ENCODE measurements around the gene NEIL3.

NEIL3 gene

DNA sequence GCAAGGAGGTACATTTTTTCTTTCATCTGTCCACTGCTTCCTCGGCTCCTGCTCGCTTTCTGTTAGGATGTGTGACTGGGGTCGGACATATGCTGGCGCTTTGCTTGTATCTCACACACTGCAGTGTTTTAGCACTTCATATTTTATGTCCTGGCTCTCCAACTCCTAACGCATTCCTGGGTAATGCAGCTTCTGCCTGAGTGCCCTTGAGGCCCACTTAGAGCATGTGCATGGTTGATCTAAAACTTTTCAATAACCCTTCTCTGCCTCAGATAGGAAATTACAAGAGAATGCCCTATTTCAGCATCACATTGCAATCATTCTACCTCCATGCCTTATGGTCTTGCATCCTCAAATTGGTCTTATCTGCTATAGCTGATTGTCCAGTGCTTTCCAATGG is 65.3 kb downstream of the NEIL3 start:
- no peak for DNase-seq

DNA sequence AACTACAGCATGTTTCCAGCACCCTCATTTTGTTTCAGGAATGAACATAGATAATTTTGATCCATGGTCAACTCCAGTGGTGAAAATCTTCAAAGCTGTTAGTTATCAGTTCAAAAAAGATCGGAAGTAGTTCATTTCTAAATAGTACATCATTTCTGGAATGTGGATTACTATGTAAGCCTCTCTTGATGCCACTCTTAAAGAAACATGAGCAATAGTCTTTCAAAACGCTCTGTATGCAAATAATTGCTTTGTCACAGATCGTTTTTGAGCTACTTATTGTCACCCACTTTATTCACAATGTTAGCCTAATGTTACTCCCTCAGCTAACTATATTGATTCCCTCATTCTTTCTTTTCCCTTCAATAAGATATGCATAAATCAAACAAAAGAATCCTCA is 65.7 kb downstream of the NEIL3 start:
- DNase-seq, result no peak

DNA sequence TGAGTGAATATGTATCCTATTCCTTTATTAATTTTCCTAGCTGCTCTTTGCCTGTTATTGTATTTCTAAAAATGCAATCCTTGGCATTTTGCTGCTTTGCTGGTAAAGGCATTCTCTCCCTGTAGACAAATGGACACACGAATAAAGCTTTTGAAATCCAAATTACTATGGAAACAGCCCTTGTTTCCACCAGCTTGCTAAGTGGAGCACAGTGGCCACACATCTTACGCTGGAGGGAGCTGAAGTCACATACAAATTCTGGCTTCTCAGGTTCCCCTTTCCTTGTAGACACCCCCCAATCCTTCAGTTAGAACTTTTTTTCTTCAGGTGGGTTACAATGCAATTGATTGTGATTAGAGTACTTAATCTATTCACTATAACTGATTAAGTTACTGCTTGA is 66.3 kb downstream of the NEIL3 start:
- no peak for DNase-seq

DNA sequence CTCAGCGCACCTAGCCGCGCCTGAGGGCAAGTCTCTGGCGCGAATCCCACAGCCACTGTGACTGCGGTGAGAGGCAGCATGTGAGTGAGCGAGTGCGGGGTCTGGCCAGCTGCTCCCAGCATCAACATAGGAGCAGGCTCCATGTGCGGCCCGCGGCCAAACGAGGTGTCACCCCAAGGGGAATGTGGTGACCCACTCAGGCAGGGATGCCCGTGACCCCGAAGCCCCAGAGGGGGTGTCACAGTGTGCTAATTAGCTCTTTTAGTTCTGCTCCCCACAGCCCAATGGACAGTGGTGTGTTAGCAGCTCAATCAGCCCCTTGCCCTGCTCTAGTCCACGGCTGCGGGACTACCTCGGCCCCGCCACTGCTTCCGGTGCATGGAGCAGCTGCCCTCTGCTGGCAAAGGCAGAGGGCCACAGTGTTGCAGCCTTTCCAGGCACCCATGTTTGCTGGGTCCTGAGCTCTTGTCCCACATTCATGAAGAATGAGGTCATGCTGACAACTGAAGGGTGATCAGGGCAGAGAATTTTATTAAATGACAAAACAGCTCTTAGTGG is 71.1 kb downstream of the NEIL3 start:
- DNase-seq, result no peak

DNA sequence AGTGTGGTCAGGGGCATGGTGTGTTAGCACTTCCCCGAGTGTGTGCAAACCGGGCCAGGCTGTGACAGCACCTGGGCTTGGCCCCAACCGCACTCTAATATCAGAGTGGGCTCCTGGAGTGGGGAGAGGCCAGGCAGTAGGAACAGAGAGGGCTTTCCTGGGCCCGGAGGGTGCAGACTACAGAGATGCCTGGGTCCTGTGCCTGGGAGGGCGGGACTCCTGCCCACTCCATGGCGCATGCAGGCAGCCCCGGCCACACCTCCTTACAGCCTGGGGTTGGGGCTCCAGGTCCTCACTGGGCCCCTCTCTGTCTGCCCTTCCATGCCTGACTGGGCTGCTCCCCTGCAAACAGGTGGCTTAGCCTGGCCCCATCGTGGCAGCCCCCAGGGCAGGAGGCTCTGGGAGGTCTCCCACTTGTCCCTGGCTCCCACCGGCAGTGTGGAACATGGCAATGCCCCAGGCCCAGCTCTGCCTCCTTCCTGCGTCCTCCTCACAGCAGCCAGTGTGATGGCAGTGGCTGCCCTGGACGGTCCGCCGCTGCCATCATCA is 72.2 kb downstream of the NEIL3 start:
- DNase-seq, result no peak

DNA sequence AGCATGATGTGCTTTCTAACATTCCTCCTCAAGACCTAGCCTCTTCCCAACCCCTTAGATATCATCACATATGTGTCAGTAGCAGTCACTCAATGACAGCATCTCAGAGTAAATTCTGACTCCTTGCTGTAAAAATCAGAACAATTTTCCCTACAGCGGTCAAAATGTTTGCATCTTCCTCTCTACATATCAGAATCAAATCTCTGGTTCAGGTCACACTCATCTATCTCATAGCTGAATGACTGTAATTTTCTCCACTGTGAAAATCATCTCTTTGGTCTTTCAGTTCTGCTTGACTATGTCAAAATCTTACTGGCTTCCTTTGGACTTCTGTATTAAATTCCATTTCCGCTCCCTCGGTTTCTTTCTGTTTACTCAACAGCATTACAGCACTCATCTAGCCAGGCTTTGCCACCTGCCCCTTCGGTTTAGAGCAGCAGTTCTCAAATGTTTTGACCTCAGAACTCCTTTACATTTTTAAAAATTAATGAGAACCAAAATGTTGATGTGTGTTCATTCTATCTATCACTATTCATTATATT is 75.3 kb downstream of the NEIL3 start:
- DNase-seq, result no peak

DNA sequence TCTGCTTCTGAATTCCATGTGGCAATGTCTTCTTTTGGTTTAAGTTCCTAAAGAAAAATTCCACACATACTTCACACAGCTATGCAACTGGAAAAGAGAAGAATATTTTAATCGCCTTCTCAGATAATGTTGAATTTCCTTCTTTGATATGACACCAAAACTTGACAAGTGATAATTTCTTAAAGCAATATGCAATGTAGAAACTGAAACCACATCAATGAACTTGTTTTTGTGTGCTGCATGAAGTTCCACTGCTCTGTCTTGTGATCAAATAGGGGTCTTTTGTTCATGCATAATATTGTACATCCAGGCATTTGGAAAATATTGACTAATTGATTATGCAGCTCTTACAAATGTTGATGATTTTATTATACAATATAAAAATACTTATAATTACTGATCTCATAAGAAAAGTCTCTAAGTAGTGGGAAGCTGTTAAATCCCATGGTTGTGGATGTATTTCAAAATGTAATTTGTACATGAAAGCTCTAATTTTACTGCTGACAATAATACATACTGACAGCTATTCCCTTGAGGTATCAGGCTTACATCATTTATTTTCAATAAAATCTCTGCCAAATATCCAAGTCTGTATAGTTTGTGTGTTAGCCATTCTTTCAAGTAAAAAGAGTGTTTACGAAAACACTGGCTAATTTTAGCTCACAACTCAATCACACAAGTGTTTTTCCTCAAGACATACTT is 76.1 kb downstream of the NEIL3 start:
- DNase-seq, result no peak

DNA sequence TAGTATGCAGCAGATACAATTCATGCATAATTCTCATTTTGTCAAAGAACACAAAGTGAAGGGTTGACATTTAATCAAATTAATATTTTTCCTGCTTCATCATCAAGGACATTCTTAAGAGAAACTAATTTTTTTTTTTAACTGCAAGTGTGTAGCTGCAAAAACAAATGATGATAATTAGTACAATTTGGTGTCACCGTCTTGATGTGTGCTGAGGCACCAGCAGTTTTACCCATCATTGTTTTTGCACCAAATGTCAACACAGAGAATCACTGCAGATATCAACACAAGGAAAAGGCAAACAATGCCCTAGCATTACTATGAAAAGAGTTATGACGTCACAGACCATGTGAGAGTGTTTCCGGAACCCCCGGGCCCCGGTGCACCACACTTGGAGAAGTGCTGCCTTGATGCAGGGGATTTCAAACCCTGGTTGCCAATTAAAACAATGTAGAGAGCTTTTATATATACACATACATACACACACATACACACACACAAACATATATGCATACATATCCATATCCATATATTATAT is 76.7 kb downstream of the NEIL3 start:
- no peak for DNase-seq

DNA sequence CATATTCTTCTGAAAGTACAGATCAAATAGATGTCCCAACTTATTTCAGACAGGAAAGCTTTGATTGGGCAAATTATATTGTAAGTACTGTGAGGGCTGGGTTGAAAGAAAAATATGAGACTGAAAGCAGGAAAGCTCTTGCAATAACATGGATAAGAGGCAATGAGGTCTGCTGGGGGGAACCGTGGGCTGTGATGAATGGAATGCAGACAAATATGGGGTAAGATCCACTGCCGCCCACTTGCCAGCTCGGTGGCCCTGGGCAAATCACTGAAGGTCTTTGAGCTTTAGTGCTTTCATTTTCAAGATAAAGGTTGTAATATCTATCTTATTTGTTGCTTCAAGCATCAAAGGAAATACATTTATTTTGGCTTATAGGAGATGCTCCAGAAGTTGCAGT is 81.6 kb downstream of the NEIL3 start:
- no peak for DNase-seq

DNA sequence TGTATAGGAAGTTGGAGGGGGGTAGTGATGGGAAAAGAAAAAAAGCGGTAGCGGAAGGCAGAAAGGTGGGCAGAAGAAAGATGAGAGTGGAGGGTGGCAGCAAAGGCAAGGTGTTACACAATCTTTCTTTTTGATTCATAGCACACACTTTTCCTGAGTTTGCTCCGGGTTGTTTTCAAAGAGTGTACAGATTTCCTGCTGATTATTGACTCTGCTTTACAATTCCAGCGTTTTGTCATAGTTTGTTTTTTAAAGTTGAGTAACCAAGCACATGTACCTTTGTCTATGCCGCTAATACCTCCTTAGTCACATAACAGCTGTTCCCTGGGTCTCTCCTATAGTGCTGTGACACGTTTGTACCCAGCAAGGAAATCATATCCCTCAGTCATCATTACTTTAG is 82.3 kb downstream of the NEIL3 start:
- DNase-seq, result no peak

DNA sequence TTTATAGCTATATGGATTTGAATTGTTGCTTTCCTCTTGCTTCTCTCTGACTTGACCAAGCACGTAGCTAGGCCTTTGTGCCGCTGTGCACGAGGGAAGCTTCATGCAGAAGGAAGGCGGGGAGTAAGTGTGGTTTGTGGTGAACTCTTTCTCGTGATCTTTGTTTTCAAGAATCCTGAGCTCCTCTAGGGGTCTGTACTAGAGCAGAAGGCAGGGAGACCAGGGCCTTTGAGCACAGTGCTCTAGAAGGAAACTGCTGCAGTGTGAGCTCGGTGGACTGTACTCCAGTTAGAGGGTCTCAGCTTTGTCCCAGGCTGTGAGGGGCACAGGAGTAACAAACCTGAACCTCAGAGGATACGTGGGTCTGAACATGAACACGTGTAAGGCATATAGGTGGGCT is 83.6 kb downstream of the NEIL3 start:
- no peak for DNase-seq

DNA sequence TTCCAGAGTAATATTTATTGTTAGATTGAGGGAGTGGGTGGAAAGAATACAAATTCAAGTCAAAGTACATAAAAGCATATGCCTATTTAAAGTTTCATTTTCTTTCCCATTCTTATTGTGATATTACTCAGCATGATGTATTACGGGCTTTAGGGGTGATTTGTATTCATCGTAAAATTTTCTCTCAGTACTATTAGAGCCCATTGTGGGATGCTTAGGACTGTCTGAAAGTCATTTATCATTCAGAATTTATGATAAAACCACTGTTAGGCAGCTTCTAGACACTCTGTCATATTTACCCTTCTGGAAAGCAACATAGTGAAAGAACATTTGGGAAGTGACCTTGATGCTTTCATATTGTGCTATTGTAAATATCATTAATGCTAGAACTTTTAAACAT is 86.7 kb downstream of the NEIL3 start:
- no peak for DNase-seq

DNA sequence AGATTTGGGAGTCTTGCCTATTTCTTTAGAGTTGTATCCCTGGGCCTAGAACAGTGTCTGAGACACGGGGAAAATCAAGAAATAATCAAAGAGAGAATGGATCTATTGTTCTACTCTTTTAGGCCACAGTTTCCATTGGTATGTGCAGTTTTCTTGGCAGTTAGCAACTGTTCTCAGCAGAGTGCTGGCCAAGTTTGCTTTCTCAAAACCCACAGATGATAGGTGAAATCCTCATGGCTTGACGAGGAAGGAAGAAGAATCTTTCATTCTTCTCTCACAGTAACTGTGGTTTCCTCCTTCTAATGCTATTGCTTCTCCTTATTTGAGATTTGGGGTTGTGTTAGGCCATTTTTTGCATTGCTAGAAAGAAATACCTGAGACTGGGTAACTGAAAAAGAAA is 90.4 kb downstream of the NEIL3 start:
- no peak for DNase-seq

DNA sequence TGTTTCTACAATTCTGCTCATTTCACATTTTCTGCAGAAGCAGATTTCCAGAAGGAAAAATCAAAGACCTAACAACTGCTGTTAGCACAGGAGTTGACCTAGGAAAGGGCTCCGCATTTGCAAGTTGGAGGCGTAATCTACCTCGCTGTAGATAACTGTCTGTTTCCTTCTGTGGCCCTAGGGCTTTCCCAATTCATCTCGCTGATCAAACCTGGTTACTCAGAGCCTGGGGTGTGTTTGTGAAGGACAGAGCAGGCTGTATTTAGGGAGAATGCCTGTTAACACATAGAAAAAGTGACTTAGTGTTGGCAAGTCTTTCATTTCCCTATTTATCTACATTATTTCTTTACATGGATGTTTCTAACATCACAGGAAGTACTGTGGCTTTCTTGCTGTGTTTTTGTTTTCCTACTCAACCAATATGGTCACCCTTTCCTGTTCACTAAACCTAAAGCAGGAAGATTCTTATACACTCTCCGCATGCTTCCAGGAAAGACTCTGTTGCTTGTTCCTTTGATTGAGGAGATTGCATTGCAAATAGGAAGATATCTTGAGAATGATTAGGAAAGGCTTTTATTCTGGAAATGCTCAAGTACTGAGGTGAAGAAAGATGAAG is 92.1 kb downstream of the NEIL3 start:
- DNase-seq, result no peak

DNA sequence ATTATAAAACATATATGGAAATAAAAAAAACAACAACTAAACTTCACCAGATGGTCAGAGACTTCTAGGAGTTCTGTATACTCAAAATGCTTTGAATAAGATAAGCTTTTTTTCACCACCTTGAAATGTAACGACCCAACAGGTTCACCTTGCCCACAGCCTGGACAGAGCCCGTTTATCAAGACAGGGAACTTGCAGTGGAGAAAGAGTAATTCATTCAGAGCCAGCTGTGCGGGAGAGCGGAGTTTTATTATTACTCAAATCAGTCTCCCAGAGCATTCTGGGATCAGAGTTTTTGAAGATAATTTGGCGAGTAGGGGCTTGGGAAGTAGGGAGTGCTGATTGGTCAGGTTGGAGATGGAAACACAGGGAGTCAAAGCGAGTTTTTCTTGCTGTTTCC is 94.1 kb downstream of the NEIL3 start:
- DNase-seq, result no peak

DNA sequence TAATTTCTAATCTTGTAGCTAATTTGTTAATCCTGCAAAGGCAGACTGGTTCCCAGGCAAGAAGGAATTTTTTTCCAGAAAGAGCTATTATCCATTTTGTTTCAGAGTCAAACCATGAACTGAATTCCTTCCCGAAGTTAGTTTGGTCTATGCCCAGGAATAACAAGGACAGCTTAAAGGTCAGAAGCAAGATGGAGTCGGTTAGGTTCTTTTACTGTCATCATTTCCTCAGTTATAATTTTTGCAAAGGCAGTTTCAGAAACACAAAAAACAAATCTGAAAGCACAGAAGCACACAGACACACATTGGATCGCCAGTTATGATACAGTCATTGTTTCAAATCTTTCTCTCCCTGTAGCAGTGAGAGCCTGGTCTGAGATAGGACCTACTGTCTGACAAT is 94.7 kb downstream of the NEIL3 start:
- no peak for DNase-seq

DNA sequence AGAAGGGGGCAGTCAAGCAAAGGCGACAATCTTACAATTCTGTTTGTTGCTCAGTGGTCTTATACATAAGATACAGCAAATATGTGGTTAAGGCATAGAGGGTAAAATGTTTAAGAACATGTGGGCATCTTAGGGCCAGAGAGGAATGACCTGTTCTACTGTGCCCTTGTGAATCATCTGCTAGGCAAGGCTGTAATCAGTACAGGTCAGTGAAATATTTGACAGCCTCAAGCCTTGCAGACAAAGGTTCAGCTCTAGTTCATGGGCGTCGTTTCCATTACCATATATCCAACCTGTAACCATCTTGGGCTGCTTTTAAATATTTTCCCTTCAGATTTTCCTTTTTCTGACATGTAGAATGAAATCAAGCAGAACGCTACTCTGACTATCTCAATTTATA is 95.3 kb downstream of the NEIL3 start:
- no peak for DNase-seq

DNA sequence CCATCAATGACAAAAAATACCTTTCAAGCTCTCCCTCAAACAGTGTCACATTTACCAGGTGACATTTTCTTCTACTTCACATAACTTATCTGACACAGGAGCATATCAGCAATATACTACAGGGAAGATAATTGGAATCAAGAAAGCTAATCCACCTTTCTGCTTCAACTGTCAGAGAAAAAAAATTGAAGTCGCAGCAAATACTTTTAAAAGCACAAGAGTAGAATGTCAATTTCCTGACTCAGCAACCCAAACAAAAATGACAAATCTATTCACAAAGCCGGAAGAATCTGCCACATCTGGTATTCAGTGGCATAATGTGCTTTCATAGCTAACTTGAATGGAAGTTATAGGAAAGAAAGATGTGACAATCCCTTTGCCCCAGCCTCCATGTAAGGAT is 95.8 kb downstream of the NEIL3 start:
- no peak for DNase-seq

DNA sequence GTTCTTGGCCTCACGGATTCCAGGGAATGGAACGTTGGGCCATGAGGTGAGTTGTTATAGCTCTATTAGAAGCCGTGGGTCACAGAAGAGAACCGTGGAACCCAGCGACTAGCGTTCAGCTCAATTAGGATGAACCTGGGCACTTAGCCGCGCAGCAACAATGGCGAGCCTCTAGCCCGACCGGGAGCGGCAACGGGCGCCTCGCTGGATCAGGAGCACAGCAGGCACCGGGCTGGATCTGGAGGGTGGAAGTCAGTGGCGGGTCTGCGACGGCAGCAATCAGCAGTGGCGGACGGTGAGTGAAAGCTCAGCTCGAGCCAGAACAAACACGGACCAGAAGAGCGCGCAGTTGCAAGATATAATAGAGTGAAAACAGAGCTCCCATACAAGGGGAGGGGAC is 98.3 kb downstream of the NEIL3 start:
- DNase-seq, result no peak

DNA sequence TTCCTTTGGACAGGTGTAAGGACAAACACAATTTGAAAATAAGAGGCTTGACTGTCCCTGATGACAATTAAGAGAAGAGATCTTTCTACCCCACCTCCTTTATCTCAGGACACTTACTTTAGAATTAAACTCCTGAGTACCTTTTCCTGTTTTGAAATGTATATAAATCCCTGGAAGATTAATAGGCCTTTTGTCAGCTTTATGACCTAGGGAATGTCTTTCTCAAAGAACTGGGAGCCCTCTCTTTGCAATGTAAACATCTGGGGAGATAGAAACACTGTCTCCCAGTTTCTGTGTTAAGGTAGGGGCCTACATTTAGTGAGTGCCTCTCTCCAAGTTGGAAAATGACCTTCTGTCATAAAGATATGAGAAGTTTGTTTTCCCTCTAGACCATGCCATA is 100.9 kb downstream of the NEIL3 start:
- no peak for DNase-seq

DNA sequence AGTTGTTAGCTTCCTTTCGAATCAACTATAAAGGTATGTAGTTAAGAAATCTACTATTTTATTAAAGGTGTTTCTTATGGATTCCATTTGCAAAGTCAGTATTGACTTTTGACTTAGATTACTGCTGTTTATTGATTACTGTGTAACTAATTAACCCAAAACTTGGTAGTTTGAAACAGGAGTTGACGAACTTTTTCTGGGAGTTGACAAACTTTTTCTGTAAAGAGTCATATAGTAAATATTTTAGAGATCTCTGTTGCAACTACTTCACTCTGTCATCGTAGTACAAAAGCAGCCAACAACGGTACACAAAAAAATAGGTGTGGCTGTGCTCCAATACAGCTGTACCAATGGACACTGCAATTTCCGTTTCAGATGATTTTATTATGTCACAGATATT is 102.3 kb downstream of the NEIL3 start:
- DNase-seq, result no peak

Measured in NCI-H1436 (cell line).